Activated B cell treated with CpG ODN at 0.5 μM for 24 hours (primary cell): Measurements from ENCODE around the gene PM20D1. TPM values are rescaled to one million over a fixed set of nuclear protein-coding genes. Genes with fewer than 3 reads are reported as not detected.
"Not testable (repeated sequence)": the region's sequence is repeated elsewhere in the genome, so short reads cannot be mapped to it uniquely, and the experiment has no call there.

ENCODE experiments used
- ATAC-seq: fragments of 200-7000 bp; cut with Tn5 transposase; one replicate; pipeline ENCODE4 v1.10.0; 2021; ENCODE audit warnings: low read depth, mild to moderate bottlenecking, moderate library complexity
- CTCF ChIA-PET: fragments of 350-600 bp; sonication (Branson Sonifier 250); formaldehyde crosslinking; loops from one replicate; lab custom pipeline; 2021; ENCODE audit warnings: antibody characterized with exemption; lab: Charles Lee
- POLR2A ChIA-PET: fragments of 350-600 bp; sonication (Branson Sonifier 250); formaldehyde crosslinking; loops from one replicate; lab custom pipeline; 2021; ENCODE audit warnings: antibody characterized with exemption; lab: Charles Lee
- DNase-seq: peaks from one replicate; pipeline ENCODE4 v3.0.0; 2022
- H3K27ac Mint-ChIP-seq: one replicate; pipeline ENCODE4 v1.8.0; 2020; ENCODE audit warnings: mixed read lengths
- H3K27me3 Mint-ChIP-seq: one replicate; pipeline ENCODE4 v1.8.0; 2021; ENCODE audit warnings: mixed read lengths
- H3K36me3 Mint-ChIP-seq: one replicate; pipeline ENCODE4 v1.8.0; 2021; ENCODE audit warnings: low read depth, mixed read lengths
- H3K4me1 Mint-ChIP-seq: one replicate; pipeline ENCODE4 v1.8.0; 2021; ENCODE audit warnings: mixed read lengths
- H3K4me3 Mint-ChIP-seq: one replicate; pipeline ENCODE4 v1.8.0; 2020; ENCODE audit warnings: mild to moderate bottlenecking, mixed read lengths
- H3K9me3 Mint-ChIP-seq: one replicate; pipeline ENCODE4 v1.8.0; 2020; ENCODE audit warnings: mixed read lengths
- CTCF ChIP-seq: fragments of 200-600 bp; IDR thresholded peaks from one replicate; pipeline ENCODE4 v1.8.0; 2022; ENCODE audit warnings: antibody characterized with exemption, mild to moderate bottlenecking
- intact Hi-C: fragments of 100-400 bp; cut with micrococcal nuclease; formaldehyde crosslinking; loops from one replicate; pipeline ENCODE4 v1.15.1; 2024
- total RNA-seq: library from RNA; stranded (reverse); gene quantifications from 2 replicates; pipeline ENCODE4 v1.2.3, GENCODE V29; 2022

The PM20D1 gene
- total RNA-seq, 1 donor from 2014 or later: 2.1 TPM

DNA sequence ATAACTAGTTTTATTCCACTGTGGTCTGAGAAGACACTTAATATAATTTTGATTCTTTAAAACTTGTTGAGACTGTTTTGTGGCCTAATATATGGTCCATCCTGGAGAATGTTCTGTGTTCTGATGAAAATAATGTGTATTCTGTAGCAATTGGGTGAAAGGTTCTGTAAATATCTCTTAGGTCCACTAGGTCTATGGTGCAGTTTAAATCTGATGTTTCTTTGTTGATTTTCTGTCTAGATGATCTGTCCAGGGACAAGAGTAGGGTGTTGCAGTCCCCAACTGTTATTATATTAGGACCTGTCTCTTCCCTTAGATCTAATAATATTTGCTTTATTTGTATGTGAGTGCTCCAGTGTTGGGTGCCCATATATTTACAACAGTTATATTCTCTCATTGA, 33.9 kb upstream of the PM20D1 start:
- ChIA-PET POLR2A (no interaction called here), CTCF (no interaction called here)
- peaks cover 16% of the 10 kb centered on the region for H3K9me3 Mint-ChIP-seq
- H3K4me3 Mint-ChIP-seq: no peak overlapping the region
- peaks cover 3% of the 10 kb centered on the region for H3K36me3 Mint-ChIP-seq
- ATAC-seq: no peak
- intact Hi-C loops: no loop called here
- DNase-seq: no peak
- no peaks in the 10 kb centered on the region for H3K27me3 Mint-ChIP-seq
- TF ChIP-seq CTCF: no peak
- no peak overlapping the region for H3K27ac Mint-ChIP-seq
- H3K4me1 Mint-ChIP-seq: peaks cover 2% of the 10 kb centered on the region

GRCh38 chr1:205880923-205881322, 31.0 kb upstream of the PM20D1 start:
- Mint-ChIP-seq H3K4me1 (no peaks in the 10 kb centered on the region), H3K4me3 (no peak overlapping the region), H3K27ac (no peak overlapping the region), H3K36me3 (peaks cover 3% of the 10 kb centered on the region), H3K27me3 (no peaks in the 10 kb centered on the region), H3K9me3 (peaks cover 29% of the 10 kb centered on the region)
- TF ChIP-seq CTCF: no peak
- no peak for ATAC-seq
- CTCF ChIA-PET: no interaction called here
- intact Hi-C loops: no loop called here
- POLR2A ChIA-PET: no interaction called here
- no peak for DNase-seq

DNA sequence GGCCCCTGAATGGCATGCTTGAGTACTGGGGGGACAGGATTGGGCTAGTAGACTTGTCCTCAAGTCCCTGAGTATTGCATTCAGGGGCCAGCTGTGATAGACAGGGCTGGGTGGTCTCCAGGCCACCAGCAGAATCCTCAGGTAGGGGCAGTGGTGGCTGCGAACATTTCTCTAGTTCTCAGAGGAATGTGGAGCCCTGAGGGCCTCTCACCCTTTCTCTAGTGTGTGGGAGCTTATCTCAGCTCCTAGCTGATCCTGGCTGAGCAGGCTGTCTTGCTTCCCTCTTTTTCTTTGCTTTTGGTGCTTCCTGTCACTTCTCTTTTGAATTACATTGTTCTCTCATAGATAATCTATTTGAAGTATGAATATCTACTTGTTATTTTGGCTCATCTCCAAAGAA, 30.0 kb upstream of the PM20D1 start:
- ATAC-seq: no peak
- no peak overlapping the region for H3K27ac Mint-ChIP-seq
- no peak overlapping the region for H3K4me3 Mint-ChIP-seq
- no peak for TF ChIP-seq CTCF
- H3K36me3 Mint-ChIP-seq: peaks cover 3% of the 10 kb centered on the region
- DNase-seq: no peak
- H3K27me3 Mint-ChIP-seq: no peaks in the 10 kb centered on the region
- CTCF ChIA-PET: no interaction called here
- peaks cover 29% of the 10 kb centered on the region for H3K9me3 Mint-ChIP-seq
- intact Hi-C loops: no loop called here
- no peaks in the 10 kb centered on the region for H3K4me1 Mint-ChIP-seq
- POLR2A ChIA-PET: no interaction called here

GRCh38 chr1:205878026-205878425, 28.1 kb upstream of the PM20D1 start:
- Mint-ChIP-seq H3K27me3 (no peaks in the 10 kb centered on the region), H3K27ac (no peak overlapping the region), H3K36me3 (peaks cover 3% of the 10 kb centered on the region), H3K4me3 (no peak overlapping the region), H3K9me3 (peaks cover 29% of the 10 kb centered on the region), H3K4me1 (no peaks in the 10 kb centered on the region)
- DNase-seq: no peak
- ATAC-seq: no peak
- TF ChIP-seq CTCF: no peak
- ChIA-PET POLR2A (no interaction called here), CTCF (no interaction called here)
- intact Hi-C loops: no loop called here

- H3K9me3 Mint-ChIP-seq, H3K27ac Mint-ChIP-seq, H3K36me3 Mint-ChIP-seq, DNase-seq, POLR2A ChIA-PET, H3K27me3 Mint-ChIP-seq, ATAC-seq, H3K4me3 Mint-ChIP-seq, intact Hi-C loops, CTCF ChIA-PET, H3K4me1 Mint-ChIP-seq: not testable (repeated sequence)
These were observed 23.2 kb upstream of the PM20D1 start for GRCh38 chr1:205873148-205873547.

GRCh38 chr1:205870236-205870635, 20.3 kb upstream of the PM20D1 start:
- POLR2A ChIA-PET: interaction anchor here (0.9 kb wide), 1 partner anchor 237 kb away, joined by 3 read pairs; no protein-coding TSS in a partner anchor
- CTCF ChIA-PET: no interaction called here

More at GRCh38 chr1:205870236-205870635, 20.3 kb upstream of the PM20D1 start:
- Mint-ChIP-seq H3K27me3 (no peaks in the 10 kb centered on the region), H3K36me3 (no peaks in the 10 kb centered on the region), H3K4me3 (no peak overlapping the region), H3K4me1 (no peaks in the 10 kb centered on the region), H3K9me3 (no peaks in the 10 kb centered on the region), H3K27ac (no peak overlapping the region)
- ATAC-seq (no peak), DNase-seq (no peak)
- no peak for TF ChIP-seq CTCF
- intact Hi-C loops: no loop called here
